Body of pancreas (tissue), 4 donors: ENCODE measurements around the gene MYOZ2. TPM values are rescaled to one million over a fixed set of nuclear protein-coding genes. Genes with fewer than 3 reads are reported as not detected.

Experiments used
- ATAC-seq: fragments of 150-250 bp; one replicate; pipeline ENCODE4 v1.9.1; 2016
- DNase-seq, 4 donors: peaks; one replicate each; pipeline ENCODE4 v3.0.0-alpha.2; 2019
- H3K27ac ChIP-seq, 4 donors: fragments of 200-600 bp; sonication (generic); 1 replicate in 3 of 4; 2 replicates in 1 of 4; pipeline versions ENCODE4 v1.5.1 to v1.6.1; 2016 to 2019; ENCODE audit warnings: mild to moderate bottlenecking in 1 of 4, mixed read lengths in 1 of 4, moderate library complexity in 1 of 4
- H3K27me3 ChIP-seq, 2 donors: fragments of 200-600 bp; sonication (generic); one replicate each; pipeline ENCODE4 v1.6.0; 2016; ENCODE audit warnings: mild to moderate bottlenecking in 1 of 2
- H3K36me3 ChIP-seq, 2 donors: fragments of 200-600 bp; sonication (generic); replicated peaks in 1 of 2; 2 replicates each; pipeline ENCODE4 v1.5.1; 2016; ENCODE audit warnings: low read depth in 2 of 2; ENCODE audit not compliant: insufficient read depth in 1 of 2
- H3K4me1 ChIP-seq: fragments of 200-600 bp; sonication (generic); one replicate; pipeline ENCODE4 v1.6.0; 2016
- H3K4me3 ChIP-seq, 2 donors: fragments of 200-600 bp; sonication (generic); 1 replicate in 1 of 2; 2 replicates in 1 of 2; pipeline ENCODE4 v1.5.1; 2016 to 2019
- H3K9me3 ChIP-seq, 3 donors: fragments of 200-600 bp; sonication (generic); 1 replicate in 2 of 3; 2 replicates in 1 of 3; pipeline ENCODE4 v1.5.1; 2016
- CTCF ChIP-seq, 7 experiments: fragments of 450-650 bp in 4 of 7; fragments of 200-600 bp in 3 of 7; sonication (generic) in 3 of 7; IDR thresholded peaks; one replicate each; pipeline ENCODE4 v1.5.1; 2016 to 2019; ENCODE audit warnings: antibody characterized with exemption in 7 of 7
- POLR2A ChIP-seq, 3 donors: fragments of 450-650 bp; IDR thresholded peaks; one replicate each; pipeline ENCODE4 v1.6.1; 2016; ENCODE audit warnings: antibody characterized with exemption in 3 of 3, mild to moderate bottlenecking in 2 of 3
- WGBS, 2 donors: methylation state at CpG; one replicate each; pipeline ENCODE4 v1.1.5; 2017; 5-methylcytosine and 5-hydroxymethylcytosine counted together
- intact Hi-C: fragments of 100-400 bp; cut with DNase I; formaldehyde crosslinking; loops from one replicate; pipeline ENCODE4 v1.15.1; 2023
- total RNA-seq, 2 donors: library from RNA; depleted of rRNA; stranded (reverse); fragments of >200 nt; gene quantifications; one replicate each; pipeline ENCODE4 v1.1.0, GENCODE V29; 2016

Gene MYOZ2
- total RNA-seq, 2 donors from 2014 or later: not detected

GRCh38 chr4:119229908-119230687 is 94.5 kb downstream of the MYOZ2 start:
- peaks cover 17% of the 10 kb centered on the region for H3K4me1 ChIP-seq
- DNase-seq: no peak
- TF ChIP-seq POLR2A (IDR thresholded peaks at IDR 0.05) (no peak), CTCF (IDR thresholded peaks at IDR 0.05) (no peak)
- intact Hi-C loops: no loop called here
- no peak overlapping the region for H3K4me3 ChIP-seq
- no peak for ATAC-seq
- H3K9me3 ChIP-seq: no peaks in the 10 kb centered on the region
- H3K27me3 ChIP-seq: no peaks in the 10 kb centered on the region
- no peaks in the 10 kb centered on the region for H3K36me3 ChIP-seq
- no peak overlapping the region for H3K27ac ChIP-seq
- 72 to 75% methylated on average over 4 of the region's 4 CpGs for WGBS, 2 donors

DNA sequence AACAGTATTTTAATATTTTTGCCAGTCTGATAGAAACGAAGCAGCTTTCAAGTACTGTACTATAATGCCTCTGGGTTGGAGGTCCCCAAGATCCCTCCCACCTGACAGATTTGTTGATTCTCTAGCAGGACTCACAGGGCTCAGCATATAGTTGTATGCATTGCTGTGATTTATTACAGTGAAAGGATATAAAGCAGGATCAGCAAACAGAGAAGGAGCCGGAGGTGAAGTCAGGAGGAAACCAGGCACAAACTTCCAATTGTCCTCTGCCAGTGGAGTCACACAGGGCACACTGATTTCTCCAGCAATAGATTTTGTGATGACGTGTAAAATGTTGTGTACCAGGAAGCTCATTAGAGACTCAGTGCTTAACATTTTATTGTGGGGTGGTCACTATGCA is 95.9 kb downstream of the MYOZ2 start:
- 85 to 86% methylated on average over 3 of the region's 3 CpGs for WGBS, 2 donors
- no peak overlapping the region for H3K4me3 ChIP-seq
- peaks cover 0 to 3% of the 10 kb centered on the region in 2 donors for H3K36me3 ChIP-seq
- peaks cover 17% of the 10 kb centered on the region for H3K4me1 ChIP-seq
- no peak for ATAC-seq
- H3K27ac ChIP-seq: no peak overlapping the region
- H3K9me3 ChIP-seq: no peaks in the 10 kb centered on the region
- no peaks in the 10 kb centered on the region for H3K27me3 ChIP-seq
- no peak for DNase-seq
- TF ChIP-seq CTCF (IDR thresholded peaks at IDR 0.05) (no peak), POLR2A (IDR thresholded peaks at IDR 0.05) (no peak)
- intact Hi-C loops: no loop called here

GRCh38 chr4:119232286-119232685 is 96.7 kb downstream of the MYOZ2 start:
- no peak overlapping the region for H3K4me3 ChIP-seq
- H3K36me3 ChIP-seq: peaks cover 0 to 5% of the 10 kb centered on the region in 2 donors
- H3K4me1 ChIP-seq: peaks cover 15% of the 10 kb centered on the region
- 93 to 97% methylated on average over 1 of the region's 1 CpG for WGBS, 2 donors
- no peak for DNase-seq
- no peak for ATAC-seq
- intact Hi-C loops: no loop called here
- no peaks in the 10 kb centered on the region for H3K9me3 ChIP-seq
- no peak overlapping the region for H3K27ac ChIP-seq
- H3K27me3 ChIP-seq: no peaks in the 10 kb centered on the region
- TF ChIP-seq POLR2A (IDR thresholded peaks at IDR 0.05): no peak
- TF ChIP-seq CTCF (IDR thresholded peaks at IDR 0.05): no peak

GRCh38 chr4:119233191-119233590 is 97.6 kb downstream of the MYOZ2 start:
- no peak for TF ChIP-seq CTCF (IDR thresholded peaks at IDR 0.05)
- no peak for TF ChIP-seq POLR2A (IDR thresholded peaks at IDR 0.05)
- ATAC-seq: no peak
- no peak overlapping the region for H3K27ac ChIP-seq

DNA sequence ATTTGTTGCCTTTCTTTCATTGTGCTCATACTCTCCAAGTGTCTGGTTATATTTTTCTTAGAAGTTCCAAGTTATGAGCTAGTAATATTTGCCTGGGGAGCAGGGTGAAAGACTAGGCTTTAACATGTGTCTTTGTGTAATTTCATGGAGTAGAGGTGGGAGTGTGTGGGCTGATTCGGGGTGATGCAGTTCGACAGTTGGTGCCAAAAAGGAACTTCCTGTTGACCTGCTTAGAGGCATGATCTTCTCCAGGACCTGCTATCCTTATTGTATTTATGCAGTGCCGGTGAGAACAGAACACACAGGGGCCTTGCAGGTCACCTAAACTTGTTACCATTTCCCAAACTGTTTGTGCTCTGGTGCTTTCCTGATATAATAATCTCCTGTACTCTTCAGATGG is 98.1 kb downstream of the MYOZ2 start:
- Histone ChIP-seq H3K4me1 (peaks cover 18% of the 10 kb centered on the region), H3K9me3 (no peaks in the 10 kb centered on the region), H3K27me3 (no peaks in the 10 kb centered on the region), H3K36me3 (peaks cover 0 to 5% of the 10 kb centered on the region in 2 donors), H3K4me3 (no peak overlapping the region), H3K27ac (peak overlapping the region in 1 of 4 donors; percentile 24)
- no peak for TF ChIP-seq POLR2A (IDR thresholded peaks at IDR 0.05)
- TF ChIP-seq CTCF (IDR thresholded peaks at IDR 0.05): no peak
- ATAC-seq (no peak), DNase-seq (no peak)
- 42 to 55% methylated on average over 3 of the region's 3 CpGs for WGBS, 2 donors
- intact Hi-C loops: no loop called here

More at GRCh38 chr4:119233191-119233590, 97.6 kb downstream of the MYOZ2 start:
- no peak overlapping the region for H3K4me3 ChIP-seq
- intact Hi-C loops: no loop called here
- no peaks in the 10 kb centered on the region for H3K9me3 ChIP-seq
- H3K27me3 ChIP-seq: no peaks in the 10 kb centered on the region
- H3K4me1 ChIP-seq: peaks cover 18% of the 10 kb centered on the region
- no peak for DNase-seq
- peaks cover 0 to 5% of the 10 kb centered on the region in 2 donors for H3K36me3 ChIP-seq
